Lower leg skin (tissue), 4 donors: ENCODE measurements around the gene HSF4. TPM values are rescaled to one million over a fixed set of nuclear protein-coding genes. Genes with fewer than 3 reads are reported as not detected.

ENCODE experiments used
- DNase-seq, 2 donors: peaks; one replicate each; pipeline ENCODE4 v3.0.0-alpha.2; 2019; ENCODE audit warnings: low spot score in 2 of 2
- H3K4me3 ChIP-seq: fragments of 200-600 bp; sonication (generic); 2 replicates; pipeline ENCODE4 v1.5.1; 2017; ENCODE audit warnings: mild to moderate bottlenecking, low read depth; ENCODE audit not compliant: poor library complexity, severe bottlenecking
- POLR2A ChIP-seq, 2 donors: fragments of 450-650 bp; IDR thresholded peaks; one replicate each; pipeline ENCODE4 v1.6.1; 2016 to 2017; ENCODE audit warnings: antibody characterized with exemption in 2 of 2, mild to moderate bottlenecking in 1 of 2, moderate library complexity in 1 of 2
- WGBS, 2 donors: methylation state at CpG; one replicate each; pipeline ENCODE4 v1.1.5; 2018; 5-methylcytosine and 5-hydroxymethylcytosine counted together
- intact Hi-C: fragments of 100-400 bp; cut with DNase I; formaldehyde crosslinking; loops from one replicate; pipeline ENCODE4 v1.15.0; 2023; ENCODE audit warnings: low total_unique reads
- total RNA-seq, 4 donors: library from RNA; depleted of rRNA; stranded (reverse); fragments of >200 nt; gene quantifications; one replicate each; pipeline ENCODE4 v1.1.0, GENCODE V29; 2016
- TF ChIP-seq, protein P1 (sequence below), 3 donors: fragments of 450-650 bp; IDR thresholded peaks; one replicate each; pipeline ENCODE4 v1.5.1; 2016; ENCODE audit warnings: antibody characterized with exemption in 3 of 3, mild to moderate bottlenecking in 3 of 3, moderate library complexity in 2 of 3

Gene HSF4
- total RNA-seq, 4 donors from 2014 or later = 48.3 to 131 (median 64.7) TPM

DNA sequence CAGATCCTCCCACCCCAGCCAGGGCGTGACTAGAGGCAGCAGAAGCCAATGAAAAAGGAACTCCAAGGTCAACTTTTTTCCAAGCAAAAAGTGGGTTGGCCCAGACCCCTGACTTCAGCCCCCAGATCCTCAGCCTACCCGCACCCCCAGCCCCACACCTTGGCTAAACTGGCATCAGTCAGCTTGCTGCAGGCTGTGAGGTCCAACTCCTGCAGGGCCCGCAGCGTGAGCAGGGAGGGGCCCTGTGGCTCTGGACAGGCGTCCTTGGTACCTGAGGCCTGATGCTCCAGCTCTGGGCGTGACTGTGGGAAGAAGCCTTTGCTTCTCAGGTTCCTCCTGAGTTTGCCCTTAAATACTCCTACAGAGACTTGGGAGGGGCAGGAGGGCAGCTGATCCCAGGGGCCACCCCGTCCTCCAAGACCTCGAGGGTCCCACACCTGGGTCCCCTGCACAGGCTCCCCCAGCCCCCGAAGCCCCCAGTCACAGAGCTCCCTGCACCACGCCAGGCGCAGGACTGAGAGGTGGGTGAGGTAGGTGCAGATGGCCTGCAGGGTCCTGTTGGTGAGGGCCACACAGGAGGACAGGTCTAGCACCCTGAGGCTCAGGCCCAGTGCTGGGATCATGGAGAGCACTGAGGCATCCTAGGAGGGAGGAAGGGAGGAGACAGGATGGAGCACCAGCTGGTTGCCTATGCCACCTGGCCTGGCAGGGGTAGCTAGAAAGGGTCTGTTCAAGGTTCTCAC is 43.8 kb downstream of the HSF4 start:
- DNase-seq = no peak
- no peak overlapping the region for H3K4me3 ChIP-seq
- 85 to 87% methylated on average over 8 to 11 of the region's 11 CpGs for WGBS, 2 donors
- no peak for TF ChIP-seq POLR2A (IDR thresholded peaks at IDR 0.05)
- TF ChIP-seq, protein P1, sequence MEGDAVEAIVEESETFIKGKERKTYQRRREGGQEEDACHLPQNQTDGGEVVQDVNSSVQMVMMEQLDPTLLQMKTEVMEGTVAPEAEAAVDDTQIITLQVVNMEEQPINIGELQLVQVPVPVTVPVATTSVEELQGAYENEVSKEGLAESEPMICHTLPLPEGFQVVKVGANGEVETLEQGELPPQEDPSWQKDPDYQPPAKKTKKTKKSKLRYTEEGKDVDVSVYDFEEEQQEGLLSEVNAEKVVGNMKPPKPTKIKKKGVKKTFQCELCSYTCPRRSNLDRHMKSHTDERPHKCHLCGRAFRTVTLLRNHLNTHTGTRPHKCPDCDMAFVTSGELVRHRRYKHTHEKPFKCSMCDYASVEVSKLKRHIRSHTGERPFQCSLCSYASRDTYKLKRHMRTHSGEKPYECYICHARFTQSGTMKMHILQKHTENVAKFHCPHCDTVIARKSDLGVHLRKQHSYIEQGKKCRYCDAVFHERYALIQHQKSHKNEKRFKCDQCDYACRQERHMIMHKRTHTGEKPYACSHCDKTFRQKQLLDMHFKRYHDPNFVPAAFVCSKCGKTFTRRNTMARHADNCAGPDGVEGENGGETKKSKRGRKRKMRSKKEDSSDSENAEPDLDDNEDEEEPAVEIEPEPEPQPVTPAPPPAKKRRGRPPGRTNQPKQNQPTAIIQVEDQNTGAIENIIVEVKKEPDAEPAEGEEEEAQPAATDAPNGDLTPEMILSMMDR (IDR thresholded peaks at IDR 0.05) = no peak
- intact Hi-C loops = no loop called here

DNA sequence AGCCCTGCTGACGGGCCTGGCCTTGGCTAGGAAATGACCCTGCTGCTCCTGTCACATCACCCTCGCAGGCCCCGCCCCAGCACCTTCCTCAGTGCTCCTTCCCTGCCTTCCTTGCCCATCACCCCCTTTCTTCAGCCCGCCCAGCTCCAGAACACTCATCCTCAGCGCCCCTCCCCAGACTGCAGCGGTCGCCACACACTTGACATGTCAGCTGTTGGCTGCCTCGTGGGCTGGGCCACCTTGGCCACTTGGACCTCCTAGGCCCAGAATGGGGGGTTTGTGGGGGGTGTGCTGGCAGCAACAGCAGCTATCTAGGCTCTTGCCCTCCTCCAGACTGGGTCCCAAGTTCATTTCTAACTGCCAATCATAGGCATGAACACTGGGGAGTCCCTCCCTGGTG is 45.0 kb downstream of the HSF4 start:
- intact Hi-C loops = no loop called here
- DNase-seq = no peak
- 91 to 95% methylated on average over 8 of the region's 8 CpGs for WGBS, 2 donors
- H3K4me3 ChIP-seq = no peak overlapping the region
- TF ChIP-seq POLR2A (IDR thresholded peaks at IDR 0.05) = no peak

DNA sequence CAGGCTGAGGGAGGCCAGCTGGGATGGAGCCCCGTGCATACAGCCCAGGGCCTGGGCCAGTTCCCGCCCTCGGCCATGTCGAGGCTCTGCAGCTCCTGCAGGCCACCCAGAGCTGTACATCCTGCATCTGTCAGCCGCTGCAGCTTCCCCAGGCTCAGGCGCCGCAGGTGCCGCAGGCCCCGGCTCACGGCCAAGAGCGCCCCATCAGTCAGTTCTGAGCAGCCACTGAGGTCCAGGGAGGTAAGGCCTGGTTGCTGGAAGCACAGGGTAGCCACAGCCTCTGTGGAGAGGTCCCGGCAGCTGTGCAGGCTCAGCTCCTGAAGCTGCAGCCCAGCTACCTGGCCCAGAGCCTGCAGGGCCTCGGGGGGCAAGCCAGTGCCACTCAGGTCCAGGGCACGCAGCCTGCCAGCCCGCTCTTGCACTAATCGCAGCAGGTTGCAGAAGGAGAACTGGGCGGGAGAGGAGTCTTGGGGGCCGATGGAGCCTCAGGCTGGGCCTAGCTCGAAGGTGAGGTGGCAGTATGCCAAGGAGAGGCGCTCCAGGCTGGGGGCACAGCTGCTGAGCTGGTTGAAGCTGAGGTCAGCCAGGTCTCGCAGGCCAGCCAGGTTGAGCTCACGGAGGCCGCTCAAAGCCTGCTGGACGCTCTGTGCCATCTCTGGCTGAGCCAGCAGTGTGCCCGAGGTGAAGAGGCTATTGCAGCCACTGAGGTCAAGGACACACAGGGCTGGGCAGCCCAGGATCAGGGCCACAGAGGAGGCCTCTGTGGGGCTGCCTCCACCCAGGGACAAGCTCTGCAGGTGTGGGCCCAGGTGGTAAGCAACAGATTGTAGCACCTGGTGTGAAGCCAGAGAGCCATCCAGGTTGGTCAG is 45.8 kb downstream of the HSF4 start:
- intact Hi-C loops = no loop called here
- no peak for TF ChIP-seq POLR2A (IDR thresholded peaks at IDR 0.05)
- TF ChIP-seq, protein P1 (IDR thresholded peaks at IDR 0.05) = no peak
- H3K4me3 ChIP-seq = no peak overlapping the region
- 86 to 90% methylated on average over 10 to 23 of the region's 25 CpGs for WGBS, 2 donors
- DNase-seq = no peak

DNA sequence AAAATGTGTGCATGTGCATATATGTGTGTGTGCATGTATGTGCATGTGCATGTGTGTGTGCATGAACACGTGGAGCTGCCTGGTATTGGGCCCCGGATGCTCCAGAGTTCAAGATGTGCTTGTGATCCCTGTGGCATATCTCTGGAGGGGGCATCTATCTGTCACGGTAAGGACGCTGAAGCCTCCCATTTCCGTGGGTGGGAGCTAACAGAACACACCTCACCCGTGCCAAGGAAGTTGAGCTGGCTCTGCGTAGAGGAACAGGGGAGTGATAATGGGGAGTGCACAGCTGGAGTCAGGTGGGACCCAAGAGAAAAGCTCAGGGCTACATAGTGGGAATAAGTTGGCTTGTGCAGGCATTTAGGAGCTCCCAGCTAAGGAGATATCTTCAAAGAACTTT is 47.1 kb downstream of the HSF4 start:
- no peak overlapping the region for H3K4me3 ChIP-seq
- intact Hi-C loops = no loop called here
- TF ChIP-seq, protein P1 (IDR thresholded peaks at IDR 0.05) = no peak
- TF ChIP-seq POLR2A (IDR thresholded peaks at IDR 0.05) = no peak
- DNase-seq = no peak
- 83 to 85% methylated on average over 7 of the region's 7 CpGs for WGBS, 2 donors

DNA sequence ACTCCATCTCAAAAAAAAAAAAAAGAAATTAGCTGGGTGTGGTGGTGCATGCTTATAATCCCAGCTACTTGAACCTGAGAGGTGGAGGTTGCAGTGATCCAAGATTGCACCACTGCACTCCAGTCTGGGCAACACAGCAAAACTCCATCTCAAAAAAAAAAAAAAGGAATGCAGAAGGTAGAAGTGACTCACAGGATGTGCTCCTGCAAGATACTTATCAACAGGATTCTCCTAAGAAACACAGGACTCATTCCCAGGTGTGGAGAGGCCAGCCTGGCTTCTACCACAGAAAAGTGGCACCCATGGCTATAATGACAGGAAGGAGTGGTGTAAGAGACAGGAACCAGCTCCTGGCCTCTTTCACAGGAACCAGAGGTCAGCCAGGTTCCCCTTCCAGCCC is 48.2 kb downstream of the HSF4 start:
- no peak for DNase-seq
- H3K4me3 ChIP-seq = no peak overlapping the region
- intact Hi-C loops = no loop called here
- no peak for TF ChIP-seq POLR2A (IDR thresholded peaks at IDR 0.05)

DNA sequence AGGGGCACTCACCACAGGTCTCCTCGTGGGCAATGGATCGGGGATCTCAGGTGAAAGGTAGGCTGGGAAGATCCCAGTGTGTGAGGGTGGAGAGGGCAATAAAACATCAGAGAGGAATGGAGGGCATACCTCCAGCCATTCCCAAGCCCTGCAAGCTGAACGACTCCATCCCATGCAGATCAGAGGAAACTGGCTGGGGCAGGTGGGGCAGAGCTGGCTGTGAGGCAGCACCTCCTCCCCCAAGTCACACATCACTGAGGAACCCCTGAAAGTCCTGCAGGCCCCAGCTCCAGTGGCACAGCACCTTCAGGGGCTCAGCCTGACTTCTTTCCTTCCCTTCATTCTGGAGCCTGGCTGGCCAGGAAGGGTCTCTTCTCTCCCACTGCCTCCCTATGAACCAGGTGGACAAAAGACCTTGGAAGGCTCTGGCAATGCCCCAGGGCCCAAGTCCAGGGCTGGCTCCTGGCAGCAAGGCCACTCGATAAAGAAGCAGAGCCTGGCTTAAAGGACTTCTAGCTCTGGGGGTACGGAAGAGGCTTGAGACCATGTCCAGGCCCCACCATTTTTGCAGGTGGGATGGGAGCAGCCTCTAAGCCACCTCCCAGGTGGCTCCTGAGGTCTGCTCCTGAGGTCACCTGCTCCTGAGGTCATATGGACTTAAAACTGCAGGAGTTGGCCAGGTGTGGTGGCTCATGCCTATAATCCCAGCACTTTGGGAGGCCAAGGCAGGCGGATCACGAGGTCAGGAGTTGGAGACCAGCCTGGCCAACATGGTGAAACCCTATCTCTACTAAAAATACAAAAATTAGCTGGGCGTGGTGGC is 48.9 kb downstream of the HSF4 start:
- 74 to 78% methylated on average over 8 of the region's 8 CpGs for WGBS, 2 donors
- no peak for DNase-seq
- H3K4me3 ChIP-seq = no peak overlapping the region
- TF ChIP-seq, protein P1 (IDR thresholded peaks at IDR 0.05) = no peak
- TF ChIP-seq POLR2A (IDR thresholded peaks at IDR 0.05) = no peak
- intact Hi-C loops = no loop called here
